K562 (cell line): ENCODE data around the gene CTSH. TPM values are rescaled to one million over a fixed set of nuclear protein-coding genes. Genes with fewer than 3 reads are reported as not detected.
A peak's percentile ranks its signal among the peaks of the same experiment; 100 is the strongest.

Source experiments
- ATAC-seq: fragments of 200-7000 bp; cut with Tn5 transposase; 3 replicates; pipeline ENCODE4 v1.9.1; 2020; ENCODE audit warnings: moderate library complexity
- Bru-seq: library from RNA; stranded (reverse); fragments of 400-500 nt; gene quantifications from one replicate; lab custom pipeline; 2021; lab: Mats Ljungman, UMichigan
- BruChase-seq, 2 experiments: library from RNA; stranded (reverse); fragments of 400-500 nt; gene quantifications; one replicate each; lab custom pipeline; 2021; lab: Mats Ljungman, UMichigan
- BruUV-seq: library from RNA; stranded (reverse); fragments of 400-500 nt; replicated peaks from 2 replicates; lab custom pipeline; 2021; lab: Mats Ljungman, UMichigan
- CTCF ChIA-PET: fragments of 300-600 bp; formaldehyde crosslinking; extraction: SDS; loops from one replicate; lab custom pipeline; 2021; ENCODE audit warnings: low intra/inter-chr PET ratio; lab: Yijun Ruan, JAX
- POLR2A ChIA-PET: fragments of 300-600, 350-650 bp; sonication (Branson Sonifier 250); formaldehyde crosslinking; extraction: SDS; loops from one replicate; lab custom pipeline; 2021; ENCODE audit warnings: antibody characterized with exemption, inconsistent platforms; lab: Yijun Ruan, JAX
- DNase-seq, 4 experiments: peaks; one replicate each; pipeline versions ENCODE4 v3.0.0 to v3.0.0-alpha.2; 2011 to 2018; ENCODE audit warnings: low spot score in 3 of 4, mixed read lengths in 3 of 4; ENCODE audit errors: extremely low read depth in 1 of 4
- FAIRE-seq: peaks from 2 replicates; lab custom pipeline; 2011; peaks lifted over from hg19 to GRCh38; lab: Jason Lieb, UNC
- H2AFZ ChIP-seq: 2 replicates; pipeline ENCODE4 v1.6.0; 2011; ENCODE audit warnings: low read depth, low read length, control low read depth, inconsistent platforms
- H3K27ac ChIP-seq: fragments of 200-600 bp; 3 replicates; pipeline ENCODE4 v1.8.0; 2011; ENCODE audit warnings: low read depth, mild to moderate bottlenecking, control low read depth, inconsistent platforms, low read length, moderate library complexity, mixed read lengths; ENCODE audit errors: extremely low read depth
- H3K27me3 ChIP-seq, 2 experiments: fragments of 300-600 bp in 1 of 2; 2 replicates in 1 of 2; 3 replicates in 1 of 2; pipeline versions ENCODE4 v1.6.0 to v1.8.0; 2011; ENCODE audit warnings: inconsistent platforms in 2 of 2, low read length in 2 of 2, mild to moderate bottlenecking in 1 of 2, mixed read lengths in 1 of 2, moderate library complexity in 1 of 2; ENCODE audit not compliant: control insufficient read depth in 2 of 2, insufficient read depth in 2 of 2
- H3K36me3 ChIP-seq: fragments of 300-600 bp; 3 replicates; pipeline ENCODE4 v1.8.0; 2011; ENCODE audit warnings: mild to moderate bottlenecking, low read length, inconsistent platforms; ENCODE audit not compliant: control insufficient read depth, insufficient read depth
- H3K4me1 ChIP-seq, 2 experiments: fragments of 200-600 bp in 1 of 2; replicated peaks in 1 of 2; 2 replicates in 1 of 2; 3 replicates in 1 of 2; pipeline versions ENCODE4 v1.5.1 to v1.8.0; 2011; ENCODE audit warnings: inconsistent platforms in 2 of 2, low read length in 2 of 2, mild to moderate bottlenecking in 1 of 2, mixed read lengths in 1 of 2, moderate library complexity in 1 of 2; ENCODE audit not compliant: control insufficient read depth in 2 of 2, insufficient read depth in 2 of 2
- H3K4me2 ChIP-seq: 2 replicates; pipeline ENCODE4 v1.6.1; 2011; ENCODE audit warnings: low read length, control low read depth, inconsistent platforms, mixed read lengths; ENCODE audit not compliant: insufficient read depth
- H3K4me3 ChIP-seq: fragments of 200-600 bp; sonication (generic), shearing (Covaris generic); 2 replicates; pipeline ENCODE4 v1.5.1; 2016; ENCODE audit warnings: control low read depth, inconsistent platforms
- H3K79me2 ChIP-seq: fragments of 200-600 bp; 3 replicates; pipeline ENCODE4 v1.8.0; 2011; ENCODE audit warnings: low read length, inconsistent platforms; ENCODE audit not compliant: control insufficient read depth, insufficient read depth
- H3K9ac ChIP-seq, 2 experiments: 2 replicates each; pipeline versions ENCODE4 v1.6.0 to v1.6.1; 2011; ENCODE audit warnings: low read depth in 2 of 2, low read length in 2 of 2, control low read depth in 1 of 2, inconsistent platforms in 1 of 2, mild to moderate bottlenecking in 1 of 2, mixed read lengths in 1 of 2; ENCODE audit not compliant: insufficient read depth in 1 of 2
- H3K9me1 ChIP-seq: one replicate; pipeline ENCODE4 v1.6.0; 2011; ENCODE audit warnings: inconsistent platforms, mild to moderate bottlenecking, low read length, moderate library complexity; ENCODE audit not compliant: control insufficient read depth, insufficient read depth
- H3K9me3 ChIP-seq: replicated peaks from 2 replicates; pipeline ENCODE4 v1.5.1; 2011; ENCODE audit warnings: low read depth, low read length, inconsistent platforms; ENCODE audit not compliant: control insufficient read depth, insufficient read depth
- H4K20me1 ChIP-seq: replicated peaks from 2 replicates; pipeline ENCODE4 v1.6.1; 2011; ENCODE audit warnings: low read length, inconsistent platforms, mixed read lengths; ENCODE audit not compliant: control insufficient read depth, insufficient read depth
- ARID1B ChIP-seq: fragments of 450-650 bp; IDR thresholded peaks from 2 replicates; pipeline ENCODE4 v1.6.1; 2016; ENCODE audit warnings: antibody characterized with exemption, mild to moderate bottlenecking, inconsistent platforms
- CBX2 ChIP-seq: fragments of 200-600 bp; sonication (generic); IDR thresholded peaks from one replicate; pipeline ENCODE4 v1.6.1; 2012; ENCODE audit warnings: mild to moderate bottlenecking, low read length, inconsistent platforms; ENCODE audit not compliant: insufficient read depth, poor library complexity, severe bottlenecking
- CREM ChIP-seq: IDR thresholded peaks from 2 replicates; pipeline ENCODE4 v1.6.1; 2014; ENCODE audit warnings: antibody characterized with exemption, low read depth
- KLF1 ChIP-seq: fragments of 450-650 bp; IDR thresholded peaks from 2 replicates; pipeline ENCODE4 v1.6.1; 2016; ENCODE audit warnings: missing genetic modification characterization, missing compliant biosample characterization
- LCOR ChIP-seq: sonication (generic); formaldehyde crosslinking; IDR thresholded peaks from 2 replicates; pipeline ENCODE4 v1.8.0; 2022; ENCODE audit warnings: mild to moderate bottlenecking, missing genetic modification reagents
- NCOR1 ChIP-seq: fragments of 450-650 bp; IDR thresholded peaks from 2 replicates; pipeline ENCODE4 v1.6.1; 2016; ENCODE audit warnings: mild to moderate bottlenecking, moderate library complexity
- RBBP5 ChIP-seq: fragments of 200-600 bp; sonication (generic); IDR thresholded peaks from 2 replicates; pipeline ENCODE4 v1.6.1; 2012; ENCODE audit warnings: borderline replicate concordance, mild to moderate bottlenecking, low read length, control low read depth, inconsistent platforms; ENCODE audit not compliant: insufficient read depth, poor library complexity, severe bottlenecking
- SMAD3 ChIP-seq: fragments of 450-650 bp; formaldehyde crosslinking; conservative IDR thresholded peaks from 2 replicates; pipeline ENCODE4 v1.4.0; 2020; ENCODE audit warnings: mild to moderate bottlenecking
- TCF3 ChIP-seq: sonication (generic); formaldehyde crosslinking; IDR thresholded peaks from 2 replicates; pipeline ENCODE4 v1.4.0; 2020; ENCODE audit warnings: mild to moderate bottlenecking, missing genetic modification reagents
- TFE3 ChIP-seq: fragments of 450-650 bp; formaldehyde crosslinking; IDR thresholded peaks from 2 replicates; pipeline ENCODE4 v1.4.0; 2020; ENCODE audit warnings: mild to moderate bottlenecking, mixed read lengths
- ZNF134 ChIP-seq: fragments of 250-450 bp; sonication (Bioruptor Pico); conservative IDR thresholded peaks from 2 replicates; pipeline ENCODE4 v1.4.0; 2020
- ZNF282 ChIP-seq: sonication (generic); formaldehyde crosslinking; IDR thresholded peaks from 2 replicates; pipeline ENCODE4 v1.8.1; 2023; ENCODE audit warnings: missing genetic modification reagents
- ZNF324 ChIP-seq: fragments of 250-450 bp; sonication (Bioruptor Pico); IDR thresholded peaks from 2 replicates; pipeline ENCODE4 v1.4.0; 2020; ENCODE audit warnings: mild to moderate bottlenecking
- WGBS: fragments of 100-300 bp; shearing (Covaris generic); methylation state at CpG from one replicate; pipeline ENCODE4 v1.1.6; 2016; ENCODE audit warnings: low coverage, mixed read lengths; ENCODE audit not compliant: insufficient coverage; ENCODE audit errors: missing lambda C conversion rate; 5-methylcytosine and 5-hydroxymethylcytosine counted together
- in situ Hi-C: fragments of 300-500 bp; cut with MboI; formaldehyde crosslinking; loops from 4 replicates; pipeline ENCODE4 v1.15.0; 2018; ENCODE audit warnings: inconsistent platforms, mixed read lengths
- intact Hi-C: fragments of 100-400 bp; cut with micrococcal nuclease; formaldehyde crosslinking; loops from 2 replicates; pipeline ENCODE4 v1.14.2; 2022
- long read RNA-seq, 3 experiments: library from polyadenylated mRNA in 2 of 3; library from RNA in 1 of 3; unstranded in 2 of 3; stranded (forward) in 1 of 3; transcript quantifications; one replicate each; pipeline ENCODE4 v2.0.0, GENCODE V29; 2019 to 2022
- polyA minus RNA-seq, 3 experiments: library from RNA; depleted of rRNA, polyadenylated mRNA; stranded (reverse); fragments of >200 nt; gene quantifications; 2 replicates each; pipeline ENCODE4 v1.2.3, GENCODE V29; 2011
- polyA plus RNA-seq, 8 experiments: library from polyadenylated mRNA; depleted of rRNA in 4 of 8; stranded (reverse) in 5 of 8; unstranded in 3 of 8; fragments of >200 nt; fragmentation: Nextera tagmentation in 2 of 8; fragmentation: Illumina TruSeq in 1 of 8; extraction: Ambion mirVana in 2 of 8; extraction: Trizol in 1 of 8; gene quantifications; 2 replicates each; pipeline versions ENCODE4 v1.2.1 to v1.2.3, GENCODE V29; 2011 to 2014; ENCODE audit warnings: inconsistent platforms in 1 of 8, missing spikeins in 1 of 8
- total RNA-seq, 7 experiments: library from RNA; depleted of rRNA in 6 of 7; stranded (reverse); fragments of >200 nt in 6 of 7; fragmentation: Illumina TruSeq in 2 of 7; extraction: Trizol in 2 of 7; gene quantifications; 2 replicates each; pipeline versions ENCODE4 v1.2.1 to v1.2.3, GENCODE V29; 2011 to 2021; ENCODE audit warnings: low replicate concordance in 1 of 7

Gene CTSH, protein sequence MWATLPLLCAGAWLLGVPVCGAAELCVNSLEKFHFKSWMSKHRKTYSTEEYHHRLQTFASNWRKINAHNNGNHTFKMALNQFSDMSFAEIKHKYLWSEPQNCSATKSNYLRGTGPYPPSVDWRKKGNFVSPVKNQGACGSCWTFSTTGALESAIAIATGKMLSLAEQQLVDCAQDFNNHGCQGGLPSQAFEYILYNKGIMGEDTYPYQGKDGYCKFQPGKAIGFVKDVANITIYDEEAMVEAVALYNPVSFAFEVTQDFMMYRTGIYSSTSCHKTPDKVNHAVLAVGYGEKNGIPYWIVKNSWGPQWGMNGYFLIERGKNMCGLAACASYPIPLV
- total RNA-seq (2011; cell fraction: chromatin; rRNA removed; ENCODE audit: low replicate concordance) = 299 and 667 TPM in 2 replicates
- 475 and 577 TPM in 2 replicates for total RNA-seq (2011; cell fraction: nucleolus; rRNA removed)
- total RNA-seq (2011; cell fraction: nucleoplasm; rRNA removed) = 452 and 464 TPM in 2 replicates
- total RNA-seq (2014; rRNA removed) (221 and 262 TPM in 2 replicates), total RNA-seq (2014; rRNA removed; fragmentation: Illumina TruSeq; extraction: Trizol) (130 and 158 TPM in 2 replicates), total RNA-seq (2015; rRNA removed; fragmentation: Illumina TruSeq; extraction: Trizol) (169 and 170 TPM in 2 replicates), total RNA-seq (2021) (173 TPM in 2 replicates), polyA plus RNA-seq (2011; rRNA removed) (346 and 462 TPM in 2 replicates), polyA plus RNA-seq (2014; fragmentation: Illumina TruSeq; extraction: Trizol) (264 and 319 TPM in 2 replicates), polyA plus RNA-seq (2014; fragmentation: Nextera tagmentation; extraction: Ambion mirVana) (10 to 100 TPM; 15.0 to 35.1 TPM), polyA plus RNA-seq (2014; rRNA removed) (314 and 326 TPM in 2 replicates), polyA minus RNA-seq (2011; rRNA and poly(A)+ RNA removed) (172 and 231 TPM in 2 replicates), Bru-seq, nascent RNA (percentile 80 among the genes with signal in this experiment), BruChase-seq, experiment 1, labeled RNA remaining after a 2-hour chase (percentile 58 among the genes with signal in this experiment), BruChase-seq, experiment 2, labeled RNA remaining after a 6-hour chase (percentile 57 among the genes with signal in this experiment)
- 293 and 363 TPM in 2 replicates for polyA plus RNA-seq (2011; cell fraction: cytosol; rRNA removed)
- polyA plus RNA-seq (2011; cell fraction: nucleus; rRNA removed) = 419 and 596 TPM in 2 replicates
- 197 and 377 TPM in 2 replicates for polyA plus RNA-seq (2012)
- 126 and 148 TPM in 2 replicates for polyA minus RNA-seq (2011; cell fraction: cytosol; rRNA and poly(A)+ RNA removed)
- 135 and 136 TPM in 2 replicates for polyA minus RNA-seq (2011; cell fraction: nucleus; rRNA and poly(A)+ RNA removed)
- long read RNA-seq, experiment 1, transcript CTSH-201 (12 exons, 2,190 nt) = major isoform, 174 of 301 reads
- long read RNA-seq, experiment 1, partial matches to known transcripts = 49 of 301 reads
- long read RNA-seq, experiment 1, other reads (novel, unspliced or antisense) = 75 of 301 reads
- long read RNA-seq, experiment 2, transcript CTSH-201 (12 exons, 2,190 nt) = major isoform, 64 of 110 reads
- long read RNA-seq, experiment 2, partial matches to known transcripts = 13 of 110 reads
- long read RNA-seq, experiment 2, other reads (novel, unspliced or antisense) = 30 of 110 reads
- long read RNA-seq, experiment 3, transcript CTSH-201 (12 exons, 2,190 nt) = major isoform, 136 of 177 reads
- long read RNA-seq, experiment 3, partial matches to known transcripts = 1 of 177 reads
- long read RNA-seq, experiment 3, other reads (novel, unspliced or antisense) = 39 of 177 reads

GRCh38 chr15:78944669-78945407, at the start of gene CTSH:
Gene CTSH (minus strand): TSS chr15:78945046. CDS start chr15:78944981, 65 bp downstream.
- BruUV-seq = no TSS peak
- peak; percentile 90 to 98 (median 96) for DNase-seq
- peak within 1 kb of the TSS; percentile 87 for H3K4me3 ChIP-seq
- H2AFZ ChIP-seq = peak within 1 kb of the TSS; percentile 94
- WGBS = 2% methylated on average over 18 of the region's 71 CpGs
- in situ Hi-C loops (no loop called here), intact Hi-C loops (no loop called here)
- FAIRE-seq = no peak
- H3K9me1 ChIP-seq = no peaks in the 10 kb centered on the region
- no peaks in the 10 kb centered on the region for H3K36me3 ChIP-seq
- peak within 1 kb of the TSS; percentile 73 to 95 for H3K9ac ChIP-seq
- peaks cover 40% of the 10 kb centered on the region for H3K79me2 ChIP-seq
- H3K9me3 ChIP-seq = no peaks in the 10 kb centered on the region
- peak within 1 kb of the TSS; percentile 92 for H3K4me2 ChIP-seq
- H4K20me1 ChIP-seq = no peaks in the 10 kb centered on the region
- H3K27me3 ChIP-seq = no peaks in the 10 kb centered on the region
- peaks cover 21 to 22% of the 10 kb centered on the region in 2 experiments for H3K4me1 ChIP-seq
- H3K27ac ChIP-seq = peak within 1 kb of the TSS; percentile 78
- POLR2A ChIA-PET = interaction anchor here (0.5 to 2.4 kb wide), 7 partner anchors 9 to 133 kb away, joined by 3 to 10 read pairs (median 4); partner anchors contain the start of gene ADAMTS7
- CTCF ChIA-PET = interaction anchor here (0.5 kb wide), 1 partner anchor 72 kb away, joined by 3 read pairs; no protein-coding TSS in a partner anchor
- ATAC-seq = peak; percentile 94
- no peak for TF ChIP-seq TFE3
- peak; percentile 39; the same call in 1 of the 2 replicates for TF ChIP-seq CREM
- no peak for TF ChIP-seq NCOR1
- TF ChIP-seq ZNF324 (CRISPR knock-in tag) = 0 out of 2 replicates have a peak, but pooled peaks have one; percentile 21
- TF ChIP-seq CBX2 = no peak
- TF ChIP-seq RBBP5 = peak; percentile 52
- TF ChIP-seq ZNF282 (CRISPR knock-in tag) = peak; percentile 81; the same call in 1 of the 2 replicates
- 0 out of 2 replicates have a peak, but pooled peaks have one; percentile 51 for TF ChIP-seq LCOR (CRISPR knock-in tag)
- TF ChIP-seq ZNF134 (CRISPR knock-in tag) = no peak
- 0 out of 2 replicates have a peak, but pooled peaks have one; percentile 49 for TF ChIP-seq SMAD3 (CRISPR knock-in tag)
- peak; percentile 29; the same call in 1 of the 2 replicates for TF ChIP-seq TCF3 (CRISPR knock-in tag)
- peak; percentile 50; the same call in 1 of the 2 replicates for TF ChIP-seq KLF1 (tag)
- TF ChIP-seq ARID1B = peak; percentile 73
